Measurements from ENCODE around the gene PLA2G15. TPM values are rescaled to one million over a fixed set of nuclear protein-coding genes. Genes with fewer than 3 reads are reported as not detected.

The PLA2G15 gene
- total RNA-seq, 3 donors from 2014 or later (not counting 1 experiment from before 2014, with no cell fraction given) = 5.6 to 13.0 (median 12.7) TPM

GRCh38 chr16:68233085-68233834, 11.9 kb upstream of the PLA2G15 start:
- WGBS (ENCODE audit: insufficient coverage) = 88% methylated on average over 5 of the region's 5 CpGs

GRCh38 chr16:68233835-68234187, 11.4 kb upstream of the PLA2G15 start:
- 52% methylated on average over 8 of the region's 8 CpGs for WGBS (ENCODE audit: insufficient coverage)
- Histone ChIP-seq H3K9me3 (ENCODE audit: control insufficient read depth, insufficient read depth, low read length) (no peaks in the 10 kb centered on the region), H3K36me3 (ENCODE audit: control insufficient read depth, insufficient read depth, low read length) (peaks cover 16% of the 10 kb centered on the region), H3K4me1 (ENCODE audit: control insufficient read depth, insufficient read depth, low read length) (peaks cover 27% of the 10 kb centered on the region), H3K27me3 (ENCODE audit: control insufficient read depth, insufficient read depth, low read length) (no peaks in the 10 kb centered on the region), H3K27ac (ENCODE audit: low read length) (no peak overlapping the region), H3K4me3 (ENCODE audit: low read length) (no peak overlapping the region)
- H3K27ac Mint-ChIP-seq = peak overlapping the region; percentile 74
- H3K36me3 Mint-ChIP-seq = no peaks in the 10 kb centered on the region
- no peak overlapping the region for H3K4me3 Mint-ChIP-seq
- no peak for DNase-seq
- H3K27me3 Mint-ChIP-seq (ENCODE audit: low read depth in 2 of 2) = no peaks in the 10 kb centered on the region
- H3K4me1 Mint-ChIP-seq = peaks cover 25 to 48% of the 10 kb centered on the region in 2 donors
- no peak for ATAC-seq
- intact Hi-C loops (cut with micrococcal nuclease) = no loop called here
- TF ChIP-seq, protein P1, sequence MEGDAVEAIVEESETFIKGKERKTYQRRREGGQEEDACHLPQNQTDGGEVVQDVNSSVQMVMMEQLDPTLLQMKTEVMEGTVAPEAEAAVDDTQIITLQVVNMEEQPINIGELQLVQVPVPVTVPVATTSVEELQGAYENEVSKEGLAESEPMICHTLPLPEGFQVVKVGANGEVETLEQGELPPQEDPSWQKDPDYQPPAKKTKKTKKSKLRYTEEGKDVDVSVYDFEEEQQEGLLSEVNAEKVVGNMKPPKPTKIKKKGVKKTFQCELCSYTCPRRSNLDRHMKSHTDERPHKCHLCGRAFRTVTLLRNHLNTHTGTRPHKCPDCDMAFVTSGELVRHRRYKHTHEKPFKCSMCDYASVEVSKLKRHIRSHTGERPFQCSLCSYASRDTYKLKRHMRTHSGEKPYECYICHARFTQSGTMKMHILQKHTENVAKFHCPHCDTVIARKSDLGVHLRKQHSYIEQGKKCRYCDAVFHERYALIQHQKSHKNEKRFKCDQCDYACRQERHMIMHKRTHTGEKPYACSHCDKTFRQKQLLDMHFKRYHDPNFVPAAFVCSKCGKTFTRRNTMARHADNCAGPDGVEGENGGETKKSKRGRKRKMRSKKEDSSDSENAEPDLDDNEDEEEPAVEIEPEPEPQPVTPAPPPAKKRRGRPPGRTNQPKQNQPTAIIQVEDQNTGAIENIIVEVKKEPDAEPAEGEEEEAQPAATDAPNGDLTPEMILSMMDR (IDR thresholded peaks at IDR 0.05) = no peak
- H3K9me3 Mint-ChIP-seq = no peaks in the 10 kb centered on the region

More at GRCh38 chr16:68233085-68233834, 11.9 kb upstream of the PLA2G15 start:
- Mint-ChIP-seq H3K4me1 (peaks cover 25 to 44% of the 10 kb centered on the region in 2 donors), H3K27me3 (ENCODE audit: low read depth in 2 of 2) (no peaks in the 10 kb centered on the region), H3K27ac (peak overlapping the region; percentile 58 to 74), H3K9me3 (no peaks in the 10 kb centered on the region), H3K36me3 (no peaks in the 10 kb centered on the region), H3K4me3 (no peak overlapping the region)
- intact Hi-C loops (cut with micrococcal nuclease) = no loop called here
- TF ChIP-seq, protein P1 (IDR thresholded peaks at IDR 0.05) = no peak
- Histone ChIP-seq H3K4me1 (ENCODE audit: control insufficient read depth, insufficient read depth, low read length) (peaks cover 21% of the 10 kb centered on the region), H3K27me3 (ENCODE audit: control insufficient read depth, insufficient read depth, low read length) (no peaks in the 10 kb centered on the region), H3K9me3 (ENCODE audit: control insufficient read depth, insufficient read depth, low read length) (no peaks in the 10 kb centered on the region), H3K27ac (ENCODE audit: low read length) (no peak overlapping the region), H3K4me3 (ENCODE audit: low read length) (no peak overlapping the region), H3K36me3 (ENCODE audit: control insufficient read depth, insufficient read depth, low read length) (peaks cover 21% of the 10 kb centered on the region)
- no peak for ATAC-seq
- DNase-seq = peak in 1 of 2 donors; percentile 60

GRCh38 chr16:68234188-68235107, 10.7 kb upstream of the PLA2G15 start:
- 72% methylated on average over 10 of the region's 13 CpGs for WGBS (ENCODE audit: insufficient coverage)
- Mint-ChIP-seq H3K27me3 (ENCODE audit: low read depth in 2 of 2) (no peaks in the 10 kb centered on the region), H3K4me3 (peak overlapping the region; percentile 67), H3K4me1 (peaks cover 21 to 46% of the 10 kb centered on the region in 2 donors), H3K36me3 (no peaks in the 10 kb centered on the region), H3K27ac (peak overlapping the region; percentile 74), H3K9me3 (no peaks in the 10 kb centered on the region)
- ATAC-seq = no peak
- DNase-seq = peak in 1 of 2 donors; percentile 41
- Histone ChIP-seq H3K9me3 (ENCODE audit: control insufficient read depth, insufficient read depth, low read length) (no peaks in the 10 kb centered on the region), H3K27ac (ENCODE audit: low read length) (no peak overlapping the region), H3K4me3 (ENCODE audit: low read length) (no peak overlapping the region), H3K27me3 (ENCODE audit: control insufficient read depth, insufficient read depth, low read length) (no peaks in the 10 kb centered on the region), H3K36me3 (ENCODE audit: control insufficient read depth, insufficient read depth, low read length) (peaks cover 10% of the 10 kb centered on the region), H3K4me1 (ENCODE audit: control insufficient read depth, insufficient read depth, low read length) (peaks cover 32% of the 10 kb centered on the region)
- intact Hi-C loops (cut with micrococcal nuclease) = no loop called here
- TF ChIP-seq, protein P1 (IDR thresholded peaks at IDR 0.05) = no peak
